Astrocyte (in vitro differentiated cells and primary cell): ENCODE measurements around the gene OR10A7. TPM values are rescaled to one million over a fixed set of nuclear protein-coding genes. Genes with fewer than 3 reads are reported as not detected.

ENCODE experiments used
- DNase-seq: peaks from one replicate; pipeline ENCODE4 v3.0.0-alpha.2; 2010; ENCODE audit warnings: low read depth
- FAIRE-seq: peaks from 2 replicates; lab custom pipeline; 2011; peaks lifted over from hg19 to GRCh38; lab: Jason Lieb, UNC
- H2AFZ ChIP-seq: 2 replicates; pipeline ENCODE4 v1.6.0; 2012; ENCODE audit warnings: low read depth, low read length, inconsistent platforms
- H3K27ac ChIP-seq: 2 replicates; pipeline ENCODE4 v1.5.1; 2011; ENCODE audit warnings: low read depth, low read length, inconsistent platforms
- H3K27me3 ChIP-seq: 2 replicates; pipeline ENCODE4 v1.6.0; 2011; ENCODE audit warnings: low read length, inconsistent platforms; ENCODE audit not compliant: insufficient read depth
- H3K36me3 ChIP-seq: 2 replicates; pipeline ENCODE4 v1.5.1; 2011; ENCODE audit warnings: low read length, inconsistent platforms; ENCODE audit not compliant: insufficient read depth
- H3K4me1 ChIP-seq: 2 replicates; pipeline ENCODE4 v1.5.1; 2011; ENCODE audit warnings: low read length, inconsistent platforms; ENCODE audit not compliant: insufficient read depth
- H3K4me2 ChIP-seq: 2 replicates; pipeline ENCODE4 v1.6.0; 2012; ENCODE audit warnings: low read length, inconsistent platforms
- H3K4me3 ChIP-seq: 2 replicates; pipeline ENCODE4 v1.5.1; 2011; ENCODE audit warnings: low read depth, mild to moderate bottlenecking, low read length, inconsistent platforms; ENCODE audit not compliant: insufficient read depth
- H3K79me2 ChIP-seq: 2 replicates; pipeline ENCODE4 v1.6.0; 2012; ENCODE audit warnings: mild to moderate bottlenecking, low read length, inconsistent platforms; ENCODE audit not compliant: insufficient read depth
- H3K9ac ChIP-seq: 2 replicates; pipeline ENCODE4 v1.6.0; 2012; ENCODE audit warnings: mild to moderate bottlenecking, low read length, inconsistent platforms
- H3K9me3 ChIP-seq: 2 replicates; pipeline ENCODE4 v1.5.1; 2012; ENCODE audit warnings: low read depth, mild to moderate bottlenecking, low read length, inconsistent platforms; ENCODE audit not compliant: insufficient read depth
- H4K20me1 ChIP-seq: 2 replicates; pipeline ENCODE4 v1.6.0; 2012; ENCODE audit warnings: low read length, inconsistent platforms; ENCODE audit not compliant: insufficient read depth
- H3K27ac Mint-ChIP-seq: one replicate; pipeline ENCODE4 v1.8.0; 2021; ENCODE audit warnings: mild to moderate bottlenecking, mixed read lengths; ENCODE audit not compliant: unreplicated experiment
- H3K27me3 Mint-ChIP-seq: one replicate; pipeline ENCODE4 v1.8.0; 2021; ENCODE audit warnings: low read depth, mixed read lengths; ENCODE audit not compliant: unreplicated experiment
- H3K36me3 Mint-ChIP-seq: one replicate; pipeline ENCODE4 v1.8.0; 2021; ENCODE audit warnings: low read depth, mixed read lengths; ENCODE audit not compliant: unreplicated experiment
- H3K4me1 Mint-ChIP-seq: one replicate; pipeline ENCODE4 v1.8.0; 2021; ENCODE audit warnings: low read depth, mixed read lengths; ENCODE audit not compliant: unreplicated experiment
- H3K4me3 Mint-ChIP-seq: one replicate; pipeline ENCODE4 v1.8.0; 2021; ENCODE audit warnings: mild to moderate bottlenecking, moderate library complexity, mixed read lengths; ENCODE audit not compliant: unreplicated experiment
- H3K9me3 Mint-ChIP-seq: one replicate; pipeline ENCODE4 v1.8.0; 2021; ENCODE audit warnings: mild to moderate bottlenecking, mixed read lengths; ENCODE audit not compliant: unreplicated experiment
- EZH2 ChIP-seq: IDR thresholded peaks from 2 replicates; pipeline ENCODE4 v1.6.1; 2012; ENCODE audit warnings: mild to moderate bottlenecking, low read length, inconsistent platforms; ENCODE audit not compliant: insufficient read depth
- total RNA-seq: library from RNA; stranded (reverse); gene quantifications from 2 replicates; pipeline ENCODE4 v1.2.1, GENCODE V29; 2021
- TF ChIP-seq, protein P1 (sequence below): IDR thresholded peaks from 2 replicates; pipeline ENCODE4 v1.5.1; 2011; ENCODE audit warnings: low read depth, mild to moderate bottlenecking, inconsistent platforms, low read length, moderate library complexity; ENCODE audit not compliant: insufficient read depth

The OR10A7 gene
- total RNA-seq, 1 donor from 2014 or later, result not detected

DNA sequence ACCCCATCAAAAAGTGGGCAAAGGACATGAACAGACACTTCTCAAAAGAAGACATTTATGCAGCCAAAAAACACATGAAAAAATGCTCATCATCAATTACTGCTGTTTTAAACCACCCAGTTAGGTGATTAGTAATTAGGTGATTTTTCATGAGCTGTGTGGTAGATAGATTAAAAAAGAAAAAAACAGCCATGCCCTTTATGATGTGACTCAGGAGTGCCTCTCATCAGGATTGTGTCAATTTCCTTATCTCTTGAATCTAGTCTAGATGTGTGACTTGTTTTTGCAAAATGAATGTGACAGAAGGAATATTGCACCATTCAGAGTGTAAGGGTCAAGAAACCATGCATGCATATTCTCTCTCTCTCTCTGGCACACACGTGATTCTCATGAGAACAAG, 5.7 kb downstream of the OR10A7 start:
- Histone ChIP-seq H3K4me1 (no peaks in the 10 kb centered on the region), H3K4me2 (no peak overlapping the region), H3K4me3 (no peak overlapping the region), H3K27ac (no peak overlapping the region), H3K9ac (no peak overlapping the region), H2AFZ (no peak overlapping the region), H3K9me3 (no peaks in the 10 kb centered on the region), H3K27me3 (no peaks in the 10 kb centered on the region), H4K20me1 (no peaks in the 10 kb centered on the region), H3K79me2 (no peaks in the 10 kb centered on the region), H3K36me3 (no peaks in the 10 kb centered on the region)
- no peak for TF ChIP-seq EZH2
- TF ChIP-seq, protein P1, sequence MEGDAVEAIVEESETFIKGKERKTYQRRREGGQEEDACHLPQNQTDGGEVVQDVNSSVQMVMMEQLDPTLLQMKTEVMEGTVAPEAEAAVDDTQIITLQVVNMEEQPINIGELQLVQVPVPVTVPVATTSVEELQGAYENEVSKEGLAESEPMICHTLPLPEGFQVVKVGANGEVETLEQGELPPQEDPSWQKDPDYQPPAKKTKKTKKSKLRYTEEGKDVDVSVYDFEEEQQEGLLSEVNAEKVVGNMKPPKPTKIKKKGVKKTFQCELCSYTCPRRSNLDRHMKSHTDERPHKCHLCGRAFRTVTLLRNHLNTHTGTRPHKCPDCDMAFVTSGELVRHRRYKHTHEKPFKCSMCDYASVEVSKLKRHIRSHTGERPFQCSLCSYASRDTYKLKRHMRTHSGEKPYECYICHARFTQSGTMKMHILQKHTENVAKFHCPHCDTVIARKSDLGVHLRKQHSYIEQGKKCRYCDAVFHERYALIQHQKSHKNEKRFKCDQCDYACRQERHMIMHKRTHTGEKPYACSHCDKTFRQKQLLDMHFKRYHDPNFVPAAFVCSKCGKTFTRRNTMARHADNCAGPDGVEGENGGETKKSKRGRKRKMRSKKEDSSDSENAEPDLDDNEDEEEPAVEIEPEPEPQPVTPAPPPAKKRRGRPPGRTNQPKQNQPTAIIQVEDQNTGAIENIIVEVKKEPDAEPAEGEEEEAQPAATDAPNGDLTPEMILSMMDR, result no peak
- Mint-ChIP-seq H3K4me3 (no peak overlapping the region), H3K36me3 (no peaks in the 10 kb centered on the region), H3K27ac (no peak overlapping the region), H3K4me1 (no peaks in the 10 kb centered on the region), H3K9me3 (no peaks in the 10 kb centered on the region), H3K27me3 (no peaks in the 10 kb centered on the region)
- DNase-seq, result no peak
- no peak for FAIRE-seq

DNA sequence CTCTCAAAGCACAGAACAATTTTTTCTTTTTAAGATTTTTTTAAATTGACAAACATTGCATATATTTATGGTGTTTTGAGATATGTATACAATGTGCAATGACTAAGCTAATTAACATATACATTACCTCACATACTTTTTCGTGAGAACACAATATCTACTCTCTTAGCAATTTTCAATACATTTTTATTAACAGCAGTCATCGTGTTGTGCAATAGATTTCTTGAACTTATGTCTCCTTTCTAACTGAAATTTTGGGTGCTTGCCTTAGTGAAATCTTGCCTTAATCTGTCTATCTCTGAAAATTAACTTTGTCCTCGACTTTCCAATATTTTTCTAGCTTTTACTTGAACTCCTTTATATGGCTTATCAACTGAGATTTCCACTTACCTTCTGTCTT, 6.8 kb downstream of the OR10A7 start:
- no peaks in the 10 kb centered on the region for H3K9me3 Mint-ChIP-seq
- Histone ChIP-seq H2AFZ (no peak overlapping the region), H3K27me3 (no peaks in the 10 kb centered on the region), H3K4me2 (no peak overlapping the region), H4K20me1 (no peaks in the 10 kb centered on the region), H3K27ac (no peak overlapping the region), H3K4me3 (no peak overlapping the region), H3K4me1 (no peaks in the 10 kb centered on the region), H3K9ac (no peak overlapping the region), H3K36me3 (no peaks in the 10 kb centered on the region), H3K79me2 (no peaks in the 10 kb centered on the region), H3K9me3 (no peaks in the 10 kb centered on the region)
- no peak overlapping the region for H3K27ac Mint-ChIP-seq
- H3K4me3 Mint-ChIP-seq, result no peak overlapping the region
- no peak for DNase-seq
- H3K27me3 Mint-ChIP-seq, result no peaks in the 10 kb centered on the region
- H3K4me1 Mint-ChIP-seq, result no peaks in the 10 kb centered on the region
- H3K36me3 Mint-ChIP-seq, result no peaks in the 10 kb centered on the region
- no peak for FAIRE-seq
- TF ChIP-seq, protein P1, result no peak
- no peak for TF ChIP-seq EZH2

DNA sequence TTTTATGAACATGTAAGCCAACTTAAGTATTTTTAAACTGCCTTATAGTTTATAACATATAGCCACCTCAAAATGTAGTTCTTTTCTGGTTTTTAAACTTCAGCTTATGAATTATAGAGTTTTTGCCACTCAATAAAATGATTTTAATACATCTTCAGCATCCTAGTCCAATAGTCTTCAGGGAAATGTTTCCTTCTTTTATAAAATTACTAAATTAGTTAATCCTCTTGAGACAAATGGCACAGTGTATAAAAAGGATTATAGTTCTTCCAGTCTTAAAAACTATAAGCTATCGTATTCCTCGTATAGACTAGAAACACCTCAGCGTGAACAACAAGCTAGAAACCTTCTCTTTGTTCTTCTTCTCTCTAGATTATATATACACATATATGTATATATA, 23.5 kb downstream of the OR10A7 start, which contains the start of gene OR6C74:
Gene OR6C74, plus strand, starts transcription at position 301 of the 400 bp plus-strand sequence. CDS start 2,679 bp downstream, outside the sequence.
- no peak within 1 kb of the TSS for H3K4me2 ChIP-seq

More for the DNA sequence above, 23.5 kb downstream of the OR10A7 start, which contains the start of gene OR6C74:
- no peak for DNase-seq
- TF ChIP-seq, protein P1, result no peak
- no peak for TF ChIP-seq EZH2
- Histone ChIP-seq H2AFZ (no peak within 1 kb of the TSS), H3K9me3 (no peaks in the 10 kb centered on the region), H3K27ac (no peak within 1 kb of the TSS), H3K4me1 (no peaks in the 10 kb centered on the region), H3K27me3 (no peaks in the 10 kb centered on the region), H3K9ac (no peak within 1 kb of the TSS), H3K4me3 (no peak within 1 kb of the TSS), H4K20me1 (no peaks in the 10 kb centered on the region), H3K79me2 (no peaks in the 10 kb centered on the region), H3K36me3 (no peaks in the 10 kb centered on the region)
- Mint-ChIP-seq H3K36me3 (no peaks in the 10 kb centered on the region), H3K27ac (no peak within 1 kb of the TSS), H3K4me3 (no peak within 1 kb of the TSS), H3K27me3 (no peaks in the 10 kb centered on the region), H3K9me3 (peaks cover 3% of the 10 kb centered on the region), H3K4me1 (no peaks in the 10 kb centered on the region)
- FAIRE-seq, result no peak
